Measurements from ENCODE around the gene SLC1A7.
"Not testable (repeated sequence)": the region's sequence is repeated elsewhere in the genome, so short reads cannot be mapped to it uniquely, and the experiment has no call there.

SLC1A7 gene

GRCh38 chr1:53142226-53142853 lies at the start of gene SLC1A7:
SLC1A7 (minus strand) TSS chr1:53142638; CDS start chr1:53142449, 189 bp downstream.
- no peak for DNase-seq (ENCODE audit: low spot score)

- DNase-seq (ENCODE audit: low spot score), result no peak
Measured at GRCh38 chr1:53190210-53190611, 47.8 kb upstream of the SLC1A7 start.

GRCh38 chr1:53189061-53189460 lies 46.6 kb upstream of the SLC1A7 start:
- DNase-seq (ENCODE audit: low spot score), result no peak

- DNase-seq (ENCODE audit: low spot score), result no peak
Measured at GRCh38 chr1:53188099-53188498, 45.7 kb upstream of the SLC1A7 start.

- no peak for DNase-seq (ENCODE audit: low spot score)
Measured at GRCh38 chr1:53187401-53187800, 45.0 kb upstream of the SLC1A7 start.

- no peak for DNase-seq (ENCODE audit: low spot score)
Measured at GRCh38 chr1:53186533-53186932, 44.1 kb upstream of the SLC1A7 start.

- DNase-seq (ENCODE audit: low spot score), result not testable (repeated sequence)
Measured at GRCh38 chr1:53185955-53186297, 43.5 kb upstream of the SLC1A7 start.

- DNase-seq (ENCODE audit: low spot score), result no peak
Measured at GRCh38 chr1:53183095-53183990, 40.9 kb upstream of the SLC1A7 start.

GRCh38 chr1:53182716-53183094 lies 40.3 kb upstream of the SLC1A7 start:
- DNase-seq (ENCODE audit: low spot score), result no peak

GRCh38 chr1:53182111-53182593 lies 39.7 kb upstream of the SLC1A7 start:
- peak; percentile 83 for DNase-seq (ENCODE audit: low spot score)

GRCh38 chr1:53180951-53181350 lies 38.5 kb upstream of the SLC1A7 start:
- no peak for DNase-seq (ENCODE audit: low spot score)

- DNase-seq (ENCODE audit: low spot score), result no peak
Measured at GRCh38 chr1:53180226-53180625, 37.8 kb upstream of the SLC1A7 start.

- DNase-seq (ENCODE audit: low spot score), result no peak
Measured at GRCh38 chr1:53176452-53177208, 34.2 kb upstream of the SLC1A7 start.

GRCh38 chr1:53174971-53175913 lies 32.8 kb upstream of the SLC1A7 start:
- DNase-seq (ENCODE audit: low spot score), result no peak

GRCh38 chr1:53172426-53173128 lies 30.1 kb upstream of the SLC1A7 start:
- no peak for DNase-seq (ENCODE audit: low spot score)

- no peak for DNase-seq (ENCODE audit: low spot score)
Measured at GRCh38 chr1:53166912-53167311, 24.5 kb upstream of the SLC1A7 start.

- DNase-seq (ENCODE audit: low spot score), result no peak
Measured at GRCh38 chr1:53166366-53166765, 23.9 kb upstream of the SLC1A7 start.

- DNase-seq (ENCODE audit: low spot score), result no peak
Measured at GRCh38 chr1:53165408-53165961, 23.0 kb upstream of the SLC1A7 start.

- DNase-seq (ENCODE audit: low spot score), result no peak
Measured at GRCh38 chr1:53163291-53163768, 20.9 kb upstream of the SLC1A7 start.

GRCh38 chr1:53162621-53163020 lies 20.2 kb upstream of the SLC1A7 start:
- DNase-seq (ENCODE audit: low spot score), result no peak

Data from CD4-positive, alpha-beta T cell treated with Interleukin-15 for 4 hours (primary cell).